Measurements from ENCODE around the gene PCDHA9.
"Not testable (repeated sequence)": the region's sequence is repeated elsewhere in the genome, so short reads cannot be mapped to it uniquely, and the experiment has no call there.

PCDHA9 gene

GRCh38 chr5:140823475-140823874, 24.7 kb upstream of the PCDHA9 start:
- Histone ChIP-seq H3K9me3 (ENCODE audit: low read length) (peaks cover 26% of the 10 kb centered on the region), H3K36me3 (ENCODE audit: insufficient read depth, low read length) (peaks cover 25% of the 10 kb centered on the region), H3K4me3 (ENCODE audit: low read length) (no peak overlapping the region), H2AFZ (ENCODE audit: low read depth, low read length) (no peak overlapping the region), H3K4me1 (ENCODE audit: insufficient read depth, low read length) (no peaks in the 10 kb centered on the region), H3K27me3 (ENCODE audit: insufficient read depth, low read length) (no peaks in the 10 kb centered on the region)

- Histone ChIP-seq H3K27me3 (ENCODE audit: insufficient read depth, low read length) (no peaks in the 10 kb centered on the region), H3K36me3 (ENCODE audit: insufficient read depth, low read length) (peaks cover 34% of the 10 kb centered on the region), H3K4me1 (ENCODE audit: insufficient read depth, low read length) (peaks cover 4% of the 10 kb centered on the region), H3K4me3 (ENCODE audit: low read length) (peak within 1 kb of the TSS; percentile 78), H2AFZ (ENCODE audit: low read depth, low read length) (peak within 1 kb of the TSS; percentile 80), H3K9me3 (ENCODE audit: low read length) (peaks cover 33% of the 10 kb centered on the region)
These were observed 20.3 kb upstream of the PCDHA9 start, which contains the start of gene PCDHA6 for GRCh38 chr5:140827704-140828361. PCDHA6 (plus strand) TSS chr5:140827960; CDS start chr5:140828092, 132 bp downstream.

DNA sequence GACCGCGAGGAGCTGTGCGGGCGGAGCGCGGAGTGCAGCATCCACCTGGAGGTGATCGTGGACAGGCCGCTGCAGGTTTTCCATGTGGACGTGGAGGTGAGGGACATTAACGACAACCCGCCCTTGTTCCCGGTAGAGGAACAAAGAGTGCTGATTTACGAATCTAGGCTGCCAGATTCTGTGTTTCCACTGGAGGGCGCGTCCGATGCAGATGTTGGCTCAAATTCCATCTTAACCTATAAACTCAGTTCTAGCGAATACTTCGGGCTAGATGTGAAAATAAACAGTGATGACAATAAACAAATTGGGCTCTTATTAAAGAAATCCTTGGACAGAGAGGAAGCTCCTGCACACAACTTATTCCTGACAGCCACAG, 19.8 kb upstream of the PCDHA9 start:
- Histone ChIP-seq H3K27me3 (ENCODE audit: insufficient read depth, low read length) (no peaks in the 10 kb centered on the region), H3K4me3 (ENCODE audit: low read length) (peak overlapping the region; percentile 78), H3K36me3 (ENCODE audit: insufficient read depth, low read length) (peaks cover 33% of the 10 kb centered on the region), H3K9me3 (ENCODE audit: low read length) (peaks cover 33% of the 10 kb centered on the region), H2AFZ (ENCODE audit: low read depth, low read length) (peak overlapping the region; percentile 80), H3K4me1 (ENCODE audit: insufficient read depth, low read length) (peaks cover 4% of the 10 kb centered on the region)

DNA sequence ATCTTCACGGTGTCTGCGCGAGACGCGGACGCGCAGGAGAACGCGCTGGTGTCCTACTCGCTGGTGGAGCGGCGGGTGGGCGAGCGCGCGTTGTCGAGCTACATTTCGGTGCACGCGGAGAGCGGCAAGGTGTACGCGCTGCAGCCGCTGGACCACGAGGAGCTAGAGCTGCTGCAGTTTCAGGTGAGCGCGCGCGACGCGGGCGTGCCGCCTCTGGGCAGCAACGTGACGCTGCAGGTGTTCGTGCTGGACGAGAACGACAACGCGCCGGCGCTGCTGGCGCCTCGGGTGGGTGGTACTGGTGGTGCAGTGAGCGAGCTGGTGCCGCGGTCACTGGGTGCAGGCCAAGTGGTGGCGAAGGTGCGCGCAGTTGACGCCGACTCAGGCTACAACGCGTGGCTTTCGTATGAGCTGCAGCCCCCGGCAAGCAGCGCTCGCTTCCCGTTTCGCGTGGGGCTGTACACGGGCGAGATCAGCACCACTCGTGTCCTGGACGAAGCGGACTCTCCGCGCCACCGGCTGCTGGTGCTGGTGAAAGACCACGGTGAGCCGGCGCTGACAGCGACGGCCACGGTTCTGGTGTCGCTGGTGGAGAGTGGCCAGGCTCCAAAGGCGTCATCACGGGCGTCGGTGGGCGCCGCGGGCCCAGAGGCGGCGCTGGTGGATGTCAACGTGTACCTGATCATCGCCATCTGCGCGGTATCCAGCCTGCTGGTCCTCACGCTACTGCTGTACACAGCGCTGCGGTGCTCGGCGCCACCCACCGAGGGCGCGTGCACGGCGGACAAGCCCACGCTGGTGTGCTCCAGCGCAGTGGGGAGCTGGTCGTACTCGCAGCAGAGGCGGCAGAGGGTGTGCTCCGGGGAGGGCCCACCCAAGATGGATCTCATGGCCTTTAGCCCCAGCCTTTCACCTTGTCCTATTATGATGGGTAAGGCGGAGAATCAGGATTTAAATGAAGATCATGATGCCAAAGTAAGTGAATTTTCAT, 18.4 kb upstream of the PCDHA9 start:
- peaks cover 32% of the 10 kb centered on the region for H3K36me3 ChIP-seq (ENCODE audit: insufficient read depth, low read length)
- not testable (repeated sequence) for H2AFZ ChIP-seq (ENCODE audit: low read depth, low read length); H3K4me1 ChIP-seq (ENCODE audit: insufficient read depth, low read length); H3K4me3 ChIP-seq (ENCODE audit: low read length); H3K27me3 ChIP-seq (ENCODE audit: insufficient read depth, low read length)
- peaks cover 38% of the 10 kb centered on the region for H3K9me3 ChIP-seq (ENCODE audit: low read length)

- Histone ChIP-seq H3K4me1 (ENCODE audit: insufficient read depth, low read length) (peaks cover 4% of the 10 kb centered on the region), H3K36me3 (ENCODE audit: insufficient read depth, low read length) (peaks cover 52% of the 10 kb centered on the region), H3K27me3 (ENCODE audit: insufficient read depth, low read length) (no peaks in the 10 kb centered on the region), H2AFZ (ENCODE audit: low read depth, low read length) (no peak within 1 kb of the TSS), H3K4me3 (ENCODE audit: low read length) (no peak within 1 kb of the TSS), H3K9me3 (ENCODE audit: low read length) (peaks cover 60% of the 10 kb centered on the region)
These were observed 14.2 kb upstream of the PCDHA9 start, which contains the start of gene PCDHA7 for GRCh38 chr5:140833993-140834392. PCDHA7 (plus strand) TSS chr5:140834269; CDS start chr5:140834384, 115 bp downstream.

DNA sequence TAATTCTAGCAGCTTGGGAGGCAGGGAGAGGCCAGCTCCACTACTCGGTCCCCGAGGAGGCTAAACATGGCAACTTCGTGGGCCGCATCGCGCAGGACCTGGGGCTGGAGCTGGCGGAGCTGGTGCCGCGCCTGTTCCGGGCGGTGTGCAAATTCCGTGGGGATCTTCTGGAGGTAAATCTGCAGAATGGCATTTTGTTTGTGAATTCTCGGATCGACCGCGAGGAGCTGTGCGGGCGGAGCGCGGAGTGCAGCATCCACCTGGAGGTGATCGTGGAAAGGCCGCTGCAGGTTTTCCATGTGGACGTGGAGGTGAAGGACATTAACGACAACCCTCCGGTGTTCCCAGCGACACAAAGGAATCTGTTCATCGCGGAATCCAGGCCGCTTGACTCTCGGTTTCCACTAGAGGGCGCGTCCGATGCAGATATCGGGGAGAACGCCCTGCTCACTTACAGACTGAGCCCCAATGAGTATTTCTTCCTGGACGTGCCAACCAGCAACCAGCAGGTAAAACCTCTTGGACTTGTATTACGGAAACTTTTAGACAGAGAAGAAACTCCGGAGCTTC, 13.7 kb upstream of the PCDHA9 start:
- H3K4me3 ChIP-seq (ENCODE audit: low read length); H3K4me1 ChIP-seq (ENCODE audit: insufficient read depth, low read length); H2AFZ ChIP-seq (ENCODE audit: low read depth, low read length); H3K27me3 ChIP-seq (ENCODE audit: insufficient read depth, low read length): not testable (repeated sequence)
- Histone ChIP-seq H3K36me3 (ENCODE audit: insufficient read depth, low read length) (peaks cover 52% of the 10 kb centered on the region), H3K9me3 (ENCODE audit: low read length) (peaks cover 56% of the 10 kb centered on the region)

GRCh38 chr5:140835622-140836510, 12.3 kb upstream of the PCDHA9 start:
- peaks cover 41% of the 10 kb centered on the region for H3K36me3 ChIP-seq (ENCODE audit: insufficient read depth, low read length)
- peaks cover 4% of the 10 kb centered on the region for H3K4me1 ChIP-seq (ENCODE audit: insufficient read depth, low read length)
- no peak overlapping the region for H3K4me3 ChIP-seq (ENCODE audit: low read length)
- no peak overlapping the region for H2AFZ ChIP-seq (ENCODE audit: low read depth, low read length)
- H3K27me3 ChIP-seq (ENCODE audit: insufficient read depth, low read length): no peaks in the 10 kb centered on the region
- H3K9me3 ChIP-seq (ENCODE audit: low read length): peaks cover 50% of the 10 kb centered on the region

DNA sequence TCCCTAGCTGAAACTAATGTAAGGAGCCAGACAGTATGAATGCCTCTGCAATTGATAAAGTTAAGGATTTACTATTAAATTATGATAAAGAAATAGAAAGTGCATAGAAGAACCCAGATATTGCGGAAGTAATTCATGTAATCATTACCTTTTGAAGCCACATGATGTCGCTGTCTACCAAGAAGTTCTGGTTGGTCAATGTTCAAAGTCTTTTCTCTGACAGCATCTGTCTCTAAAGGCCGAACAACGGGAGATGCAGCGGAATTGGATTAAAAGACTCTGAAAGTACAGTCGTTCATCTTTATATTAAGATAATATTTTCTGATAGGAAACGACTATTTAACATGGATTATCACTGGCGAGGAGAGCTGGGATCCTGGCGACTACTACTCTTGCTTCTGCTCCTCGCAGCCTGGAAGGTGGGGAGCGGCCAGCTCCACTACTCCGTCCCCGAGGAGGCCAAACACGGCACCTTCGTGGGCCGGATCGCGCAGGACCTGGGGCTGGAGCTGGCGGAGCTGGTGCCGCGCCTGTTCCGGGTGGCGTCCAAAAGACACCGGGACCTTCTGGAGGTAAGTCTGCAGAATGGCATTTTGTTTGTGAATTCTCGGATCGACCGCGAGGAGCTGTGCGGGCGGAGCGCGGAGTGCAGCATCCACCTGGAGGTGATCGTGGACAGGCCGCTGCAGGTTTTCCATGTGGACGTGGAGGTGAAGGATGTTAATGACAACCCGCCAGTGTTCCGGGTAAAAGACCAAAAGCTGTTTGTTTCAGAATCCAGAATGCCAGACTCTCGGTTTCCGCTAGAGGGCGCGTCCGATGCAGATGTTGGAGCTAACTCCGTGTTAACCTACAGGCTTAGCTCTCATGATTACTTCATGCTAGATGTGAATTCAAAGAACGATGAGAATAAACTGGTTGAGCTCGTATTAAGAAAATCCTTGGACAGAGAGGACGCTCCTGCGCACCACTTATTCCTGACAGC, 6.9 kb upstream of the PCDHA9 start, which contains the start of gene PCDHA8:
TSS of gene PCDHA8 (plus strand) at position 210 of the 985 bp plus-strand sequence. CDS start at position 345, 135 bp downstream.
- H2AFZ ChIP-seq (ENCODE audit: low read depth, low read length): no peak within 1 kb of the TSS
- H3K4me1 ChIP-seq (ENCODE audit: insufficient read depth, low read length): no peaks in the 10 kb centered on the region
- peaks cover 29% of the 10 kb centered on the region for H3K36me3 ChIP-seq (ENCODE audit: insufficient read depth, low read length)
- peaks cover 36% of the 10 kb centered on the region for H3K9me3 ChIP-seq (ENCODE audit: low read length)
- H3K4me3 ChIP-seq (ENCODE audit: low read length): peak within 1 kb of the TSS; percentile 39
- H3K27me3 ChIP-seq (ENCODE audit: insufficient read depth, low read length): no peaks in the 10 kb centered on the region

- peaks cover 29% of the 10 kb centered on the region for H3K9me3 ChIP-seq (ENCODE audit: low read length)
- peaks cover 22% of the 10 kb centered on the region for H3K36me3 ChIP-seq (ENCODE audit: insufficient read depth, low read length)
These were observed 5.1 kb upstream of the PCDHA9 start for GRCh38 chr5:140842798-140843733.

GRCh38 chr5:140849831-140850634, 1.9 kb downstream of the PCDHA9 start:
- H3K4me1 ChIP-seq (ENCODE audit: insufficient read depth, low read length); H2AFZ ChIP-seq (ENCODE audit: low read depth, low read length); H3K36me3 ChIP-seq (ENCODE audit: insufficient read depth, low read length); H3K4me3 ChIP-seq (ENCODE audit: low read length); H3K27me3 ChIP-seq (ENCODE audit: insufficient read depth, low read length): not testable (repeated sequence)
- peaks cover 17% of the 10 kb centered on the region for H3K9me3 ChIP-seq (ENCODE audit: low read length)

More at GRCh38 chr5:140842798-140843733, 5.1 kb upstream of the PCDHA9 start:
- H2AFZ ChIP-seq (ENCODE audit: low read depth, low read length): no peak overlapping the region
- H3K4me3 ChIP-seq (ENCODE audit: low read length): no peak overlapping the region
- H3K4me1 ChIP-seq (ENCODE audit: insufficient read depth, low read length): no peaks in the 10 kb centered on the region
- H3K27me3 ChIP-seq (ENCODE audit: insufficient read depth, low read length): no peaks in the 10 kb centered on the region

Data from neuron (in vitro differentiated cells).